GM19238 (cell line): ENCODE data around the gene CARS1.
"Not testable (repeated sequence)": the region's sequence is repeated elsewhere in the genome, so short reads cannot be mapped to it uniquely, and the experiment has no call there.

ENCODE experiments used
- DNase-seq: peaks from one replicate; pipeline ENCODE4 v3.0.0; 2011; ENCODE audit warnings: low spot score; ENCODE audit not compliant: insufficient read length

The CARS1 gene

GRCh38 chr11:3063876-3064275, 6.7 kb upstream of the CARS1 start:
- not testable (repeated sequence) for DNase-seq

DNA sequence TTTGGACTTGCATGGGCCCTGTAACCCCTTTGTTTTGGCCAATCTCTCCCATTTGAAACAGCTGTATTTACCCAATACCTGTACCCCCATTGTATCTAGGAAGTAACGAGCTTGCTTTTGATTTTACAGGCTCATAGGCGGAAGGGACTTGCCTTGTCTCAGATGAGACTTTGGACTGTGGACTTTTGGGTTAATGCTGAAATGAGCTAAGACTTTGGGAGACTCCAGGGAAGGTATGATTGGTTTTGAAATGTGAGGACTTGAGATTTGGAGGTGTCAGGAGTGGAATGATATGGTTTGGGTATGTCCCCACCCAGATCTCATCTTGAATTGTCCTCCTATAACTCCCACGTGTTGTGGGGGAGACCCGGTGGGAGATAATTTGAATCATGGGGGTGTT, 6.2 kb upstream of the CARS1 start:
- not testable (repeated sequence) for DNase-seq

GRCh38 chr11:3060436-3061025, 3.3 kb upstream of the CARS1 start:
- no peak for DNase-seq

- DNase-seq = no peak
These were observed 1.8 kb upstream of the CARS1 start for GRCh38 chr11:3058753-3059664.

GRCh38 chr11:3056296-3057068, 741 bp downstream of the CARS1 start:
- DNase-seq = no peak

- DNase-seq = no peak
These were observed 1.3 kb downstream of the CARS1 start for GRCh38 chr11:3055891-3056290.

GRCh38 chr11:3052567-3052966, 4.7 kb downstream of the CARS1 start:
- no peak for DNase-seq

DNA sequence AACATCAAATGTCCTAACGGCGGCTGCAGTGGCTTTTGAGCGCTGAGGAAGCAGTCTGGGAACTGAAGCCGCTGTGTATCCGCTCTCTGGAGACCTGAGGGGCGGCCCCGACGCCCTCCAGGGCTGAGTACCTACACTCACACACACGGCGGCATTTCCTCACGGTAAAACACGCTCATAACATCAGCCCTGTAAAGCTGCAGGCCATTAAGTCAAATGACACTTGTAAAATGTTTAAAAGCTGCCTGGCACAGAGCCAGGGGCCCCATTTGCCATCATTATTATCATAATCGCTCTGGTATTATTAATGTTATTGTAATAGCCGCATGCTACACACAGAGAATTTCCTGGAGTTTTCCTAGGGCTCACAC, 5.1 kb downstream of the CARS1 start:
- no peak for DNase-seq

DNA sequence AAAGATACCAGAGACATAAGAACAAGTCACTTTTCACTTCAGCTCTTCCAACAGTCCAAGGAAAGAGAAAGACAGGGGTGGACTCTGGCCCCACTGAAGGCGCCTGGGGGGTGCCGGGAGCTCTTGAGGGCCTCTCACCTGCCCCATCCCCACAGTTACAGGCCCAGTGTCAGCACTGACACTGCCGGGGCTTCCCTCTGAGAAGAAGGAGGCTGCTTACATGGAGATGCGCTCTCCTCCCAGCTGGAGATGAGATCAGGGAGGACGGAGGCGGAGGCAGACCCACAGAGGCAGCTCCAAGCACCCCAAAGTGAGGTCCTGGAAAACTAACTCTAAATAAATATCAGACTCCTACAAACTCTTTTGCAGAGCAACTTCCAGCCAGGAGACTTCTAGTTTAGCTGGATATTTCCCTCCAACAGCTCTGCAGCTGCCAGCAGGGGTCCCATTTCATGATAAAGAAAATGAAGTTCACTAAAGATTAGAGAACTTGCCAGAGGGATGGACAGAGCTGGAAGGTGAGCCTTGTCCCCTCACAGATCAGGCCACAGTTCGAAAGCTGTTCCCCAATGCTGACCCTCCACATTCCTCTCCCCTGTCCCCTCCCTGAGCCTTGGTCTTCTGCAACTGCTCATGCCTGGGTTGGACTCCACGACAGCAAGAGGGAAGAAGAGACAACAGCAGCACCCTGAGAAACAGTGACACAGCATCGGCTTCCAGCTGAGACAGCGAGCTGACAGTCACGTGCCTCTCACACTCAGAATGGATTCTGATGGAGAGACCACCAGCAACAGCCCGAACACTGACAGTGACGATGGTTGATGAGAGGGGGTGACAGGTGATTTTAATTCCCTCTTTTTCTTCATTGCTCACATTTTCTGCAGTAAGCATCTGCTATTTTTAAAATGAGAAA, 5.8 kb downstream of the CARS1 start:
- DNase-seq = no peak

DNA sequence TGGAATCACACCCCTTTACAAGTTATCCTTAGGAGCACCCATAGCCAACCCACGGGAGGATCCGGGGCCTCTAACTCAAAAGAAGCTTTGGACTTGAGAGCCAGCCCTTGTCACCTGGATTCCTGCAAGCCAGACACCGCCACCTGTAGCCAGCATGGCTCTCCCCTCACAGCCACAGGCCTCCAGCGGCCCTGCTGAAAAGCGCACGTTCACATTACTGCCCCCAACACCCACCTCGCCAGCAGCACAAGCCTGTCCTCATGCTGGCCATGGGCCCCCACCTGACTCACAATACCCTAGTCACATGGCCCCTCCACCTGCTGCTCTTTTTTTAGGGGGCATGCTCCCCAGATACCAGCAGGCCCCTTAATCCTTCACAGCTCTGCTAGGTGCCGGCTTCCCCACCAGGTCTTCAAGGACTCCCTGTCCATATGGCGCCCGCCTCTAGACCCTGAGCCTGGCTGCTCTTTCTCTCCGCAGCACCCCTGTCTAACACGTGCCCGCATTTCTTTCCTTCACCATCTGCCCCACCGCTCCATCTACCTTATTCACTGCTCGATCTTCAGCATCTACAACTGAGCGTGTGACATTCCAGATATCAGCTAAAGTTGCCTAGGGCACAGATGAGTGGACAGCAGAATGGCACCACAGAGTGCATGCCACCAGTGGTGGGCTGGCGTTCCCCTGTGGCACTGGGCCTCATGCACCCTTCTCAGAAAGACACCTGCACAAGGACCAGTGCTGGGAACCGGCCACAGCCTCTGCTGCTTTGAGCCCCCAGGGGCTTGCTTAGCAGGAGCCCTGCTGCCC, 6.6 kb downstream of the CARS1 start:
- no peak for DNase-seq

- peak; percentile 74 for DNase-seq
These were observed 7.6 kb downstream of the CARS1 start for GRCh38 chr11:3049430-3050243.

- DNase-seq = no peak
These were observed 9.6 kb downstream of the CARS1 start for GRCh38 chr11:3047637-3048036.

DNA sequence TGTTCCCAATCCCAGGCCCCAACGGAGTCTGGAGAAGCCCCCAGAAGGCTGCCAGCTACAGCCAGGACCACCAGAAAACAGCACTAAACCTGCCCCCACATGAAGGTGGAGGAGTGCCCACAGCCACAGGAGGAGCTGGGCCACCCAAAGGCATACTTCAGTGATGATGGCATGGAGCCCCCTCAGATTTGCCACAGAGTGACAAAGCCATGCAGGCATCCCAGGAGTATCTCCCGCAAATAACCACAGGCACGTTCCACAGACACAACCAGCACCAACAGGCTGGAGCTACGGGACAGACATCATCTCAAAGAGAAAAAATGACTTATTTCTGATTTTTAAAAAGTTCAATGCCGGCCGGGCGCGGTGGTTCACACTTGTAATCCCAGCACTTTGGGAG, 10.6 kb downstream of the CARS1 start:
- no peak for DNase-seq

- no peak for DNase-seq
These were observed 11.0 kb downstream of the CARS1 start for GRCh38 chr11:3046190-3046589.

- DNase-seq = no peak
These were observed 12.3 kb downstream of the CARS1 start for GRCh38 chr11:3044915-3045314.

DNA sequence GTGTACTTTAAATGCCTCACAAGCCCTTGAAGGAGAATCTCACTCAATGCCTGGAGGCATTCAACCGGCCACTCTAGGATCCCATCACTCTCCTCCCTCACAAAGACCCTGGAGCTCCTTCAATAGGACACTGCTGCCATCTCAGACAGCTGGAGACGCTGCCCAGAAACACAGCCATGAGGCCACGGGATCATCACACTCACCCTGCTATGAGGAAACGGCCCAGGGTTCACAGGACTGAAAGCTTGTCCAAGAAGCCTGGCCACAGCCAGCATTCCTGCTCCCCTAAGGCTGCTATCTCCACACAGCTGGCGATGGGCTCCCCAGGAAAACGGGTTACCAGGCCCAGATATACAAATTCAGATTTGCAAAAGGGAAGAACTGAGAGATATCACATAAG, 13.2 kb downstream of the CARS1 start:
- no peak for DNase-seq

GRCh38 chr11:3043315-3043871, 13.8 kb downstream of the CARS1 start:
- DNase-seq = no peak

DNA sequence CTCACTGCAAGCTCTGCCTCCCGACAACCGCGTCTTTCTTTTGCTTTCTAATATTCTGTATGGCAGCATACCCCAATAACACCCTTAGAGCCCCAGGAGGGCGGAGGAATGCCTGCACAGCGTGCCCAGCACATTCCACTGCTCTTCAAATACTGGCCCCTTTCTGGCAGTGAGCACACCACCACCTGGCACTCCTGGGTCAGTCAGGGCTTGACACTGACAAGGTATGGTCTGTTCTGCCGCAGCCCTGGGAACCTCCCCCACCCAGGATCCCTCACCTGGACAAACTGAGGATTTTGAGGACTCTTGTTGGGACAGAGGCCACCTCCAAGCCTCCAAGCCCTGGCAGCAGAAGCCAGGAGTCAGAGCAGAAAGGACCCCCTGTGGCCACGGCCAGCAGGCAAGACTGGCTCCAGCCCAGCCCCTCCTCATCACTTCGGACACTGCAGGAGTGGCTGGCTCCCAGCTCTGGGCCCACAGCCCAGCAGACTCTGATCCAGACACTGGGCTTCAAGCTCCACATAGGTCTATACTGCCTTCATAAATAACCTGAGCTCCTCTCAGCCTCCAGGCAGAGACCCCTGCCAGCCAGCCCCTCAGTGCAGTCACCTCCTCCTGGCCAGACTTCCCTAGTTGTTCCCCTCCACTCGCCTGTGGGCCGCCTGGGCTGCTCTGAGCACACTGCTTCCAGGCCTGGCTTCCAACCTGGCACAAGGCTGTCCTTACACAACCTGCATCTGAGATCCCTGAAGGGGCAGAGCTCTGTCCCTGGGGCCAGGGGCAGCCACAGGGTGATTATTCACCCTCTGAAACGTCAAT, 14.5 kb downstream of the CARS1 start:
- no peak for DNase-seq
